HG03457 (cell line): ENCODE results near the gene ACRV1.

Experiments used
- ATAC-seq: cut with Tn5 transposase; IDR thresholded peaks from one replicate; pipeline ENCODE4 v1.9.1; 2021; ENCODE audit warnings: moderate number of reproducible peaks; ENCODE audit not compliant: unreplicated experiment

Gene ACRV1

GRCh38 chr11:125662689-125663088, 18.0 kb downstream of the ACRV1 start:
- ATAC-seq: no peak

- ATAC-seq: no peak
These were observed 31.0 kb downstream of the ACRV1 start for GRCh38 chr11:125649465-125650166.

GRCh38 chr11:125645871-125646270, 34.8 kb downstream of the ACRV1 start:
- ATAC-seq: no peak

GRCh38 chr11:125638315-125638714, 42.3 kb downstream of the ACRV1 start:
- no peak for ATAC-seq

GRCh38 chr11:125637840-125638239, 42.8 kb downstream of the ACRV1 start:
- no peak for ATAC-seq

- ATAC-seq: no peak
These were observed 53.3 kb downstream of the ACRV1 start for GRCh38 chr11:125627236-125627910.

- peak; percentile 28 for ATAC-seq
These were observed 54.2 kb downstream of the ACRV1 start for GRCh38 chr11:125626288-125626950.

GRCh38 chr11:125625630-125626287, 54.9 kb downstream of the ACRV1 start:
- ATAC-seq: peak; percentile 74

GRCh38 chr11:125625225-125625629, 55.4 kb downstream of the ACRV1 start:
- no peak for ATAC-seq

GRCh38 chr11:125624756-125625213, 55.9 kb downstream of the ACRV1 start, which contains the start of gene CHEK1:
Gene CHEK1 (plus strand): TSS chr11:125625163. CDS start chr11:125626769, 1,606 bp downstream.
- no peak for ATAC-seq

- no peak for ATAC-seq
These were observed 57.6 kb downstream of the ACRV1 start for GRCh38 chr11:125623064-125623463.

- no peak for ATAC-seq
These were observed 58.7 kb downstream of the ACRV1 start for GRCh38 chr11:125621995-125622394.
